PC-9 (cell line): ENCODE results near the gene TMC8. TPM values are rescaled to one million over a fixed set of nuclear protein-coding genes. Genes with fewer than 3 reads are reported as not detected.
"Not testable (repeated sequence)": the region's sequence is repeated elsewhere in the genome, so short reads cannot be mapped to it uniquely, and the experiment has no call there.

Source experiments
- BruUV-seq: library from RNA; stranded (reverse); fragments of 400-500 nt; replicated peaks from 2 replicates; lab custom pipeline; 2021; lab: Mats Ljungman, UMichigan
- CTCF ChIA-PET: fragments of 300-600 bp; sonication (Branson Sonifier 250); formaldehyde crosslinking; loops from one replicate; lab custom pipeline; 2022; ENCODE audit warnings: antibody characterized with exemption; lab: Charles Lee
- POLR2A ChIA-PET: fragments of 300-600 bp; sonication (Branson Sonifier 250); formaldehyde crosslinking; loops from one replicate; lab custom pipeline; 2022; ENCODE audit warnings: antibody characterized with exemption; ENCODE audit not compliant: unreplicated experiment; lab: Charles Lee
- DNase-seq, 2 experiments: peaks; one replicate each; pipeline versions ENCODE4 v3.0.0 to v3.0.0-alpha.2; 2015 to 2022; ENCODE audit warnings: mixed read lengths in 1 of 2
- H2AFZ ChIP-seq: fragments of 200-600 bp; sonication (generic); 2 replicates; pipeline ENCODE4 v1.8.1; 2017; ENCODE audit warnings: antibody characterized with exemption
- H3F3A ChIP-seq: fragments of 200-600 bp; sonication (generic); 2 replicates; pipeline ENCODE4 v1.8.1; 2017; ENCODE audit warnings: antibody characterized with exemption, mild to moderate bottlenecking, low read depth; ENCODE audit not compliant: insufficient read depth
- H3K27ac ChIP-seq: fragments of 200-600 bp; sonication (generic); 2 replicates; pipeline ENCODE4 v1.6.1; 2016; ENCODE audit warnings: mixed run types
- H3K27me3 ChIP-seq: fragments of 200-600 bp; sonication (generic); 2 replicates; pipeline ENCODE4 v1.6.1; 2016; ENCODE audit warnings: low read depth, mixed run types; ENCODE audit not compliant: insufficient read depth
- H3K36me3 ChIP-seq: fragments of 200-600 bp; sonication (generic); 2 replicates; pipeline ENCODE4 v1.6.1; 2016; ENCODE audit warnings: low read depth, mixed run types
- H3K4me1 ChIP-seq: fragments of 200-600 bp; sonication (generic); replicated peaks from 2 replicates; pipeline ENCODE4 v1.6.1; 2016; ENCODE audit warnings: mixed run types; ENCODE audit not compliant: insufficient read depth
- H3K4me2 ChIP-seq: fragments of 200-600 bp; sonication (generic); 2 replicates; pipeline ENCODE4 v1.6.1; 2017; ENCODE audit warnings: mixed run types
- H3K4me3 ChIP-seq: fragments of 200-600 bp; sonication (generic); 2 replicates; pipeline ENCODE4 v1.6.1; 2016; ENCODE audit warnings: mixed run types
- H3K79me2 ChIP-seq: fragments of 200-600 bp; sonication (generic); 2 replicates; pipeline ENCODE4 v1.6.1; 2017; ENCODE audit warnings: low read depth, mixed run types
- H3K9me2 ChIP-seq: fragments of 200-600 bp; sonication (generic); 2 replicates; pipeline ENCODE4 v1.8.1; 2017; ENCODE audit warnings: mild to moderate bottlenecking; ENCODE audit not compliant: insufficient read depth
- H3K9me3 ChIP-seq: fragments of 200-600 bp; sonication (generic); 2 replicates; pipeline ENCODE4 v1.8.1; 2016; ENCODE audit warnings: low read depth; ENCODE audit not compliant: insufficient read depth
- H4K20me1 ChIP-seq: fragments of 200-600 bp; sonication (generic); 2 replicates; pipeline ENCODE4 v1.8.1; 2017; ENCODE audit not compliant: insufficient read depth
- EZH2 ChIP-seq: fragments of 200-600 bp; sonication (generic); IDR thresholded peaks from 2 replicates; pipeline ENCODE4 v1.8.0; 2017; ENCODE audit warnings: antibody characterized with exemption, low read depth
- intact Hi-C: fragments of 100-400 bp; cut with micrococcal nuclease; formaldehyde crosslinking; loops from one replicate; pipeline ENCODE4 v1.10.0; 2022; ENCODE audit not compliant: unreplicated experiment
- total RNA-seq: library from RNA; stranded (reverse); gene quantifications from 2 replicates; pipeline ENCODE4 v1.2.3, GENCODE V29; 2021
- TF ChIP-seq, protein P1 (sequence below): fragments of 200-600 bp; sonication (generic); conservative IDR thresholded peaks from 2 replicates; pipeline ENCODE4 v1.6.1; 2017; ENCODE audit warnings: mixed run types, antibody characterized with exemption, mild to moderate bottlenecking, moderate library complexity

TMC8 gene
- total RNA-seq, 1 experiment from 2014 or later: 1.9 TPM

DNA sequence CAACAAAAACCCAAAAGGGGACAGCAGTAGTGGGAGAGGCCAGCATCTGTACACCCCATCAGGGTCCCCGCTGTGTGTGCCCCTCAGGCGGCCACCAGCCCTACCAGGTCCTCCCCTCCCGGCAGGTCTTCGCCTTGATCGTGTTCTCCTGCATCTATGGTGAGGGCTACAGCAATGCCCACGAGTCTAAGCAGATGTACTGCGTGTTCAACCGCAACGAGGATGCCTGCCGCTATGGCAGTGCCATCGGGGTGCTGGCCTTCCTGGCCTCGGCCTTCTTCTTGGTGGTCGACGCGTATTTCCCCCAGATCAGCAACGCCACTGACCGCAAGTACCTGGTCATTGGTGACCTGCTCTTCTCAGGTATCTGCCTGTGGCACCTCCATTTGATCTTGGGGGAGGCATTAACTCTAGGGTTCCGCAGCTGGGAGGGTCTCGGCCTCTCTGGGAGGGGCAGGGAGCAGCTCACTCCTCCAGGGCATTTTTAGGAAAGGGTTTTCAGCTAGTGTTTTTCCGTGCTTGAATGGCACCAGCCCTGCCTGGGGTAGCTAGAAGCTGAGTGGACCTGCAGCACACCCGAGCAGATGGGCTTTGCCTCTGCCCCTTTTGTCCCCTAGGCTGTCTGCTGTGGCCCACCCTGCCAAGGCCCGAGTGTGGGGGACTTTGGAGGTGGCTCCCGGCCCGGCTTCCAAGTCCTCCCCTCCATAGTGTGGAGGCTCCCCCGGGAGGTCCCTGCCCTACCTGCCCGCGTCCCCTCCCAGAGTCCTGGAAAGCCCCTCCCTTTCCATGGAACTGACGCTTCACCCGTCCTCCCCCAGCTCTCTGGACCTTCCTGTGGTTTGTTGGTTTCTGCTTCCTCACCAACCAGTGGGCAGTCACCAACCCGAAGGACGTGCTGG, 40.4 kb downstream of the TMC8 start:
- POLR2A ChIA-PET: no interaction called here
- H3F3A ChIP-seq: peaks cover 23% of the 10 kb centered on the region
- no peak overlapping the region for H3K27ac ChIP-seq
- CTCF ChIA-PET: interaction anchor here (0.7 to 1.1 kb wide), 2 partner anchors 86 to 304 kb away, joined by 3 read pairs; no protein-coding TSS in a partner anchor
- no peak overlapping the region for H2AFZ ChIP-seq
- H3K79me2 ChIP-seq: 0 out of 2 replicates have a peak, but pooled peaks cover 6% of the 10 kb centered on the region
- intact Hi-C loops: no loop called here
- DNase-seq: no peak
- BruUV-seq: no TSS peak
- TF ChIP-seq EZH2: no peak
- TF ChIP-seq, protein P1, sequence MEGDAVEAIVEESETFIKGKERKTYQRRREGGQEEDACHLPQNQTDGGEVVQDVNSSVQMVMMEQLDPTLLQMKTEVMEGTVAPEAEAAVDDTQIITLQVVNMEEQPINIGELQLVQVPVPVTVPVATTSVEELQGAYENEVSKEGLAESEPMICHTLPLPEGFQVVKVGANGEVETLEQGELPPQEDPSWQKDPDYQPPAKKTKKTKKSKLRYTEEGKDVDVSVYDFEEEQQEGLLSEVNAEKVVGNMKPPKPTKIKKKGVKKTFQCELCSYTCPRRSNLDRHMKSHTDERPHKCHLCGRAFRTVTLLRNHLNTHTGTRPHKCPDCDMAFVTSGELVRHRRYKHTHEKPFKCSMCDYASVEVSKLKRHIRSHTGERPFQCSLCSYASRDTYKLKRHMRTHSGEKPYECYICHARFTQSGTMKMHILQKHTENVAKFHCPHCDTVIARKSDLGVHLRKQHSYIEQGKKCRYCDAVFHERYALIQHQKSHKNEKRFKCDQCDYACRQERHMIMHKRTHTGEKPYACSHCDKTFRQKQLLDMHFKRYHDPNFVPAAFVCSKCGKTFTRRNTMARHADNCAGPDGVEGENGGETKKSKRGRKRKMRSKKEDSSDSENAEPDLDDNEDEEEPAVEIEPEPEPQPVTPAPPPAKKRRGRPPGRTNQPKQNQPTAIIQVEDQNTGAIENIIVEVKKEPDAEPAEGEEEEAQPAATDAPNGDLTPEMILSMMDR: no peak
- H3K4me2 ChIP-seq: no peak overlapping the region
- no peaks in the 10 kb centered on the region for H3K9me3 ChIP-seq
- H3K27me3 ChIP-seq: no peaks in the 10 kb centered on the region
- peaks cover 7% of the 10 kb centered on the region; the same call in 1 of the 2 replicates for H4K20me1 ChIP-seq
- no peaks in the 10 kb centered on the region for H3K9me2 ChIP-seq
- no peaks in the 10 kb centered on the region for H3K36me3 ChIP-seq
- H3K4me1 ChIP-seq: peaks cover 10% of the 10 kb centered on the region; the same call in 1 of the 2 replicates
- H3K4me3 ChIP-seq: no peak overlapping the region

GRCh38 chr17:78171591-78172248, 41.1 kb downstream of the TMC8 start:
- not testable (repeated sequence) for H3K4me1 ChIP-seq

GRCh38 chr17:78172249-78173051, 41.9 kb downstream of the TMC8 start:
- H4K20me1 ChIP-seq: peaks cover 7% of the 10 kb centered on the region; the same call in 1 of the 2 replicates
- H3K79me2 ChIP-seq: 0 out of 2 replicates have a peak, but pooled peaks cover 6% of the 10 kb centered on the region
- ChIA-PET POLR2A (interaction anchor here (0.6 to 0.7 kb wide), 3 partner anchors 14 to 136 kb away, joined by 3 to 13 read pairs (median 6); partner anchors contain the start of gene TK1), CTCF (interaction anchor here (0.6 to 1.1 kb wide), 2 partner anchors 87 to 256 kb away, joined by 3 to 8 read pairs; no protein-coding TSS in a partner anchor)
- H3K36me3 ChIP-seq: no peaks in the 10 kb centered on the region
- intact Hi-C loops: no loop called here
- no peaks in the 10 kb centered on the region for H3K27me3 ChIP-seq
- peak in 1 of 2 experiments; percentile 53 for DNase-seq
- H3K27ac ChIP-seq: no peak overlapping the region
- H3K4me3 ChIP-seq: no peak overlapping the region
- BruUV-seq: no TSS peak
- H3K9me3 ChIP-seq: no peaks in the 10 kb centered on the region
- no peak for TF ChIP-seq EZH2
- TF ChIP-seq, protein P1: no peak
- H3K4me1 ChIP-seq: peaks cover 10% of the 10 kb centered on the region; the same call in 1 of the 2 replicates
- peaks cover 23% of the 10 kb centered on the region for H3F3A ChIP-seq
- no peak overlapping the region for H3K4me2 ChIP-seq
- H2AFZ ChIP-seq: no peak overlapping the region
- no peaks in the 10 kb centered on the region for H3K9me2 ChIP-seq

More at GRCh38 chr17:78171591-78172248, 41.1 kb downstream of the TMC8 start:
- H3K4me3 ChIP-seq, H3K27ac ChIP-seq, H3K4me2 ChIP-seq, DNase-seq, H3K9me2 ChIP-seq, H3K36me3 ChIP-seq, H4K20me1 ChIP-seq, intact Hi-C loops, BruUV-seq, H3K27me3 ChIP-seq, H3K9me3 ChIP-seq, H2AFZ ChIP-seq, H3K79me2 ChIP-seq: not testable (repeated sequence)
- peaks cover 23% of the 10 kb centered on the region for H3F3A ChIP-seq
- CTCF ChIA-PET: interaction anchor here (0.6 to 1.1 kb wide), 2 partner anchors 87 to 257 kb away, joined by 3 to 8 read pairs; no protein-coding TSS in a partner anchor
- POLR2A ChIA-PET: interaction anchor here (0.6 to 0.7 kb wide), 3 partner anchors 15 to 137 kb away, joined by 3 to 13 read pairs (median 6); partner anchors contain the start of gene TK1
